GM12865 (cell line): ENCODE measurements around the gene NHEJ1.

Experiments used
- DNase-seq: peaks from one replicate; pipeline ENCODE4 v3.0.0; 2010; ENCODE audit warnings: low read depth
- H3K4me3 ChIP-seq: 2 replicates; pipeline ENCODE4 v1.5.1; 2011; ENCODE audit warnings: mild to moderate bottlenecking, low read depth, low read length, control low read depth
- TF ChIP-seq, protein P1 (sequence below): IDR thresholded peaks from 2 replicates; pipeline ENCODE4 v1.5.1; 2011; ENCODE audit warnings: low read length, control low read depth, low read depth, inconsistent platforms; ENCODE audit not compliant: insufficient read depth; ENCODE audit errors: missing control alignments

The NHEJ1 gene

DNA sequence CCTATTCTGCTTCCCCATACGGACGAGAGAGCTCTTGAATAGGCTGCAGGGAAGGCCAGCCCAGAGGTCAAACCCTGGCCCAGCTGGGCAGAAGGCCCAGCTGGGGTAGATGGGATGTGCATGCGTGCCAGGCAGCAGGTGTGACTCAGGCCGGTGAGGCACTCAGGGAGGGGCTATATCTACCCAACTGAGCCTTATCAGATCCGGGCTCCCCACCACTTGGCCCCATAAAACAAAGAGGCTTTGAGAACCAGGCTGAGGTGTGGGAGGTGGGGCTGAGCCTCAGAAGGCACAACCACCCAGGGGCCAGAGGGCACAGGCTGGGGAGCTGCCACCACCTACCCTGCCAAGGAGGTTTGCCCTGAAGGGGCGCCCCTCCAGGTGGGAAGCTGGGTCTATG is 111.3 kb downstream of the NHEJ1 start:
- no peak for DNase-seq
- H3K4me3 ChIP-seq, result no peak overlapping the region
- TF ChIP-seq, protein P1, sequence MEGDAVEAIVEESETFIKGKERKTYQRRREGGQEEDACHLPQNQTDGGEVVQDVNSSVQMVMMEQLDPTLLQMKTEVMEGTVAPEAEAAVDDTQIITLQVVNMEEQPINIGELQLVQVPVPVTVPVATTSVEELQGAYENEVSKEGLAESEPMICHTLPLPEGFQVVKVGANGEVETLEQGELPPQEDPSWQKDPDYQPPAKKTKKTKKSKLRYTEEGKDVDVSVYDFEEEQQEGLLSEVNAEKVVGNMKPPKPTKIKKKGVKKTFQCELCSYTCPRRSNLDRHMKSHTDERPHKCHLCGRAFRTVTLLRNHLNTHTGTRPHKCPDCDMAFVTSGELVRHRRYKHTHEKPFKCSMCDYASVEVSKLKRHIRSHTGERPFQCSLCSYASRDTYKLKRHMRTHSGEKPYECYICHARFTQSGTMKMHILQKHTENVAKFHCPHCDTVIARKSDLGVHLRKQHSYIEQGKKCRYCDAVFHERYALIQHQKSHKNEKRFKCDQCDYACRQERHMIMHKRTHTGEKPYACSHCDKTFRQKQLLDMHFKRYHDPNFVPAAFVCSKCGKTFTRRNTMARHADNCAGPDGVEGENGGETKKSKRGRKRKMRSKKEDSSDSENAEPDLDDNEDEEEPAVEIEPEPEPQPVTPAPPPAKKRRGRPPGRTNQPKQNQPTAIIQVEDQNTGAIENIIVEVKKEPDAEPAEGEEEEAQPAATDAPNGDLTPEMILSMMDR, result no peak

DNA sequence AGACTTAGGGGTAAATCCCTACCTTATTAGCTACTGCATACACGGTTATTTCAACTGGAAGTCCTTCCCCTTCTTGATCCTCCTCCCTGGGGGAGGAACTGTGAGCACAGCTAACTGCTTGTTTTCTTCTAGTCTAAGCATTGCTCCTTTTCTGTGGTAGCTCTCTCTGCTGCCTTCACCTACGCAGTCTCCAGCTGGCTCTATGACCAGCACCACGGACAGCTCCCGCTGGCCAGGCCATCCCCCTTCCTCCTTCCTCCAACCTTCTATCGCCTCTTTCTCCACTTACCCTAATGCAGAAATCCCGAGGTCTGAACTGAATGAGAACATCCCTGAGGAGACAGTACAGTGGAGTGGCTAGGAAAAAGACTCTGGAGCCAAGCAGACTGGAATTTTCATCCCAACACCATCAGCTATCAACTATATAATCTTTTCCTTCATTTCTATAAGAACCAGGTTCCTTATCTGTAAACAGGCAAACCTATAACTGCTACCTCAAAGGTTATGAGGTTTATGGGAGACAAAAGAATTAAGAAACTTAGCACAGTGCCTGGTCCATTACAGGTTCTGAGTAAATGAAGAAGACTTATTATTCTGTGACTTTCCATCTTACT is 114.6 kb downstream of the NHEJ1 start:
- peak; percentile 13 for DNase-seq
- no peak overlapping the region for H3K4me3 ChIP-seq
- TF ChIP-seq, protein P1, result no peak

DNA sequence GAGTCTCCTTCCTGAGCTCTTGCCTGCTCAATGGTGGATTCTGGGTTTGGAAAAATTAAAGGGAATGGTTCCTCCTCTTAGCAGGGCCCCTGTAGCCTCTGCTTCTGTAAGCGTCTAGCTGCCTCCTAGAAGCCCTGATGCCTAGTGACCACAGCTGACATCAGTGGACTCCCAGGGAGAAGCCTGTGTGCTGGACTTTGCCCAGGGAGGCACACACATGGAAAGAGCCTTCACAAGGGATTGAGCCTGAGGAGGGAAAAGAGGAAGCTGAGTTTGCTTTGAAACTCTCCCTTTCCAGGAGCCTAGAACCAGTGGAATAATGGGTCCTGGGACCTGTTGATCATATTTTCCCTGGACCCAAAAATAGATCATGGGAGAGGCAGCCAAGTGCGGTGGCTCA is 117.9 kb downstream of the NHEJ1 start:
- TF ChIP-seq, protein P1, result no peak
- no peak for DNase-seq
- H3K4me3 ChIP-seq, result no peak overlapping the region

DNA sequence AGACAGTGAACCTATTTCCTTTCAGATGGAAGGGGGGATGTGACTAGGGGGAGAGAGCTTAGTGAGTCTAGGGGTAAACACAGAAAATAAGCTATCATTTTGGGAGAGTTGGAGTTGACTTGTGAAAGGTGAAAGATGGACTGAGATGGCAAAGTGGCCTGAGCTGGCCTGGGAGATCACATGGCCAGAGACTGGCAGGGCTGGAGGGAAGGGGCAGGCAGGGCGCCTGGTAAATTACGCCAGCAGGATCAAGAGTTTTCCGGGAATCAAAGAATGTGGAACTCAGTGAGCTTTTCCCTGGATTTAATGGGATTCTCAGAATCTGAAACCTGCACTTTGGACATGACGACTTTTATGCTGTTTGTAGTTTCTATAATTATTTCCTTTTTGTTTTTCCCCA is 118.5 kb downstream of the NHEJ1 start:
- TF ChIP-seq, protein P1, result no peak
- no peak for DNase-seq
- H3K4me3 ChIP-seq, result no peak overlapping the region

DNA sequence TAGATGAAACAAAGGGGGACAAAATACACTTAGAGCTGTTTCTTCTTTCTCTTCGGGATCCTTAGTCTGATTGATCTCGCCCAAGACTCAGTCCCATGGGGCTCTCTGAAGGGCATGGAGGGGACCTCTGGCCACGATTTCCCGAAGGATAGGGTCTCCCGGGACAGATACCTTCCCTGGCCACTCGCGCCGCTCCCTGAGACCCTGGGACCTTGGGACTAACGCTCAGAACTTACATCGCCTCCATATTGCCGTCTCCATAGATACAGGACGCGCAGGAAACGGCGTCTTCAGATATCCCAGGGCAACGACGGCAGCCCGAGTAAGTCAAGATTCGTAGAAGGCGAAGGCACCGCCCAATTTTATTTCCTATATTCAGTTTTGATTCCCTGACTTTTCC is 119.4 kb downstream of the NHEJ1 start, which contains the start of gene CFAP65:
Gene CFAP65 (minus strand): TSS at position 265 of the 400 bp plus-strand sequence. CDS start 2,468 bp downstream, outside the sequence.
- H3K4me3 ChIP-seq, result no peak within 1 kb of the TSS
- TF ChIP-seq, protein P1, result no peak
- DNase-seq, result peak; percentile 34

DNA sequence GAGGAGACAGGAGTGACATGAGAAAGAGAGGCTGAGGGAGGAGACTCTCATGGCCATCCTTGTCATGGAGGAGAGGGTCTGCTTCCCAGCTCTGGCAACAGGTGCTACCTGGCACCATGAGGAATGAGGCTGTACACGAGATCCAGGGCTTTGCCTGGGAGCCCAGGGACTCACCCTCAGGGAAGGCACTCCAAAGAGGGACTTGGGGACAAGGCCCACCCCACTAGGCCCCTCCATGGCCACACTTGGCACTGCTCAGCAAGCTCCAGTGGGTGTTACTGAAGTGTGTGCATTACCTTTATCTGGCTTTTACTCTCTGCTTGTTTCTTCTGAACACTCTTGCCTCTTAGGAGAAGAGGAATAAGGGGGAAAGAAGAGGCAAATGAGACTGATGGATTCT is 122.0 kb downstream of the NHEJ1 start:
- TF ChIP-seq, protein P1, result no peak
- no peak for DNase-seq

More for the DNA sequence above, 122.0 kb downstream of the NHEJ1 start:
- H3K4me3 ChIP-seq, result no peak overlapping the region
